Kidney (tissue), 14 donors: ENCODE results near the gene NEK1. TPM values are rescaled to one million over a fixed set of nuclear protein-coding genes. Genes with fewer than 3 reads are reported as not detected.

ENCODE experiments used
- DNase-seq, 5 donors: peaks; one replicate each; pipeline ENCODE4 v3.0.0-alpha.2; 2013 to 2020
- FAIRE-seq: peaks from 2 replicates; lab custom pipeline; 2012; peaks lifted over from hg19 to GRCh38; lab: Jason Lieb, UNC
- H3K27ac ChIP-seq, 2 donors: one replicate each; pipeline ENCODE4 v1.7.0; 2013; ENCODE audit warnings: low read depth in 2 of 2, low read length in 2 of 2, inconsistent platforms in 1 of 2
- H3K27me3 ChIP-seq: one replicate; pipeline ENCODE4 v1.7.1; 2013; ENCODE audit warnings: low read length, inconsistent platforms; ENCODE audit not compliant: control insufficient read depth, insufficient read depth
- H3K36me3 ChIP-seq, 3 donors: one replicate each; pipeline versions ENCODE4 v1.7.0 to v1.7.1; 2013; ENCODE audit warnings: low read length in 3 of 3, control low read depth in 1 of 3, inconsistent platforms in 1 of 3; ENCODE audit not compliant: insufficient read depth in 3 of 3, control insufficient read depth in 2 of 3
- H3K4me1 ChIP-seq, 3 donors: one replicate each; pipeline versions ENCODE4 v1.7.0 to v1.7.1; 2013; ENCODE audit warnings: low read length in 3 of 3, inconsistent platforms in 1 of 3, low read depth in 1 of 3; ENCODE audit not compliant: control insufficient read depth in 2 of 3, insufficient read depth in 2 of 3
- H3K4me3 ChIP-seq, 3 donors: one replicate each; pipeline versions ENCODE4 v1.7.0 to v1.8.1; 2013; ENCODE audit warnings: low read length in 3 of 3, control low read depth in 1 of 3, inconsistent platforms in 1 of 3
- H3K9ac ChIP-seq, 3 donors: one replicate each; pipeline versions ENCODE4 v1.7.0 to v1.7.1; 2013; ENCODE audit warnings: low read length in 3 of 3, control low read depth in 1 of 3, inconsistent platforms in 1 of 3
- H3K9me3 ChIP-seq, 3 donors: one replicate each; pipeline versions ENCODE4 v1.7.0 to v1.7.1; 2013; ENCODE audit warnings: low read length in 3 of 3, control low read depth in 1 of 3, inconsistent platforms in 1 of 3; ENCODE audit not compliant: control insufficient read depth in 2 of 3, insufficient read depth in 1 of 3
- CTCF ChIP-seq: IDR thresholded peaks from 3 replicates; pipeline ENCODE4 v1.5.1; 2012; ENCODE audit warnings: mild to moderate bottlenecking, moderate library complexity, borderline replicate concordance; ENCODE audit not compliant: insufficient read depth; ENCODE audit errors: extremely low read depth
- intact Hi-C: fragments of 100-400 bp; cut with DNase I; formaldehyde crosslinking; loops from one replicate; pipeline ENCODE4 v1.11.1; 2022
- polyA plus RNA-seq: library from polyadenylated mRNA; stranded (reverse); fragments of 350-450 nt; fragmentation: Illumina TruSeq; extraction: RNeasy Lipid Tissue Mini Kit (QIAGEN cat#74804); gene quantifications from one replicate; pipeline ENCODE4 v1.2.3, GENCODE V29; 2014; ENCODE audit warnings: low read depth, low replicate concordance; ENCODE audit not compliant: insufficient read depth
- total RNA-seq: library from RNA; stranded (reverse); fragmentation: NEBNext Ultra II Directional; extraction: Animal tissue kit (Norgen Biotek cat#: 25700); gene quantifications from one replicate; pipeline ENCODE4 v1.2.1, GENCODE V29; 2021
- donor health status: control.
- donor health status: control.
- donor health status: control.
- donor health status: control.
- donor health status: control.
- donor health status: DM: yes; HTN: yes; CAD: no.
- donor health status: Normal renal cell carcinoma (clear cell type).

Gene NEK1
- total and polyA plus RNA-seq, 2 donors from 2014 or later = 5.6 to 15.3 TPM

- no peak for FAIRE-seq
- no peaks in the 10 kb centered on the region for H3K36me3 ChIP-seq
- DNase-seq = peak in 1 of 5 donors; percentile 10
- peaks cover 0 to 4% (median 0%) of the 10 kb centered on the region in 3 donors for H3K4me1 ChIP-seq
- peak overlapping the region in 2 of 3 donors; percentile 93 to 98 for H3K4me3 ChIP-seq
- H3K9ac ChIP-seq = peak overlapping the region in 1 of 3 donors; percentile 21
- H3K27me3 ChIP-seq = no peaks in the 10 kb centered on the region
- H3K27ac ChIP-seq = no peak overlapping the region
- no peak for TF ChIP-seq CTCF
- intact Hi-C loops = no loop called here
- H3K9me3 ChIP-seq = no peaks in the 10 kb centered on the region
These were observed 1.2 kb downstream of the NEK1 start for GRCh38 chr4:169611157-169611556.

GRCh38 chr4:169604903-169605331, 7.5 kb downstream of the NEK1 start:
- H3K27me3 ChIP-seq = no peaks in the 10 kb centered on the region
- DNase-seq (no peak), FAIRE-seq (no peak)
- no peak overlapping the region for H3K9ac ChIP-seq
- H3K36me3 ChIP-seq = no peaks in the 10 kb centered on the region
- H3K9me3 ChIP-seq = no peaks in the 10 kb centered on the region
- H3K27ac ChIP-seq = no peak overlapping the region
- intact Hi-C loops = no loop called here
- no peaks in the 10 kb centered on the region for H3K4me1 ChIP-seq
- no peak overlapping the region for H3K4me3 ChIP-seq
- no peak for TF ChIP-seq CTCF

- H3K9ac ChIP-seq = no peak overlapping the region
These were observed 8.1 kb downstream of the NEK1 start for GRCh38 chr4:169604131-169604900.

More at GRCh38 chr4:169604131-169604900, 8.1 kb downstream of the NEK1 start:
- FAIRE-seq = peak; percentile 29
- DNase-seq = no peak
- no peak overlapping the region for H3K27ac ChIP-seq
- intact Hi-C loops = no loop called here
- H3K9me3 ChIP-seq = no peaks in the 10 kb centered on the region
- H3K4me3 ChIP-seq = no peak overlapping the region
- no peaks in the 10 kb centered on the region for H3K27me3 ChIP-seq
- no peaks in the 10 kb centered on the region for H3K36me3 ChIP-seq
- no peaks in the 10 kb centered on the region for H3K4me1 ChIP-seq
- no peak for TF ChIP-seq CTCF
